ENCODE results near the gene REG1A.

Gene REG1A

GRCh38 chr2:79120194-79120713 lies at the start of gene REG1A:
Gene REG1A, plus strand, starts transcription at chr2:79120488. Its CDS starts 374 bp downstream, at chr2:79120862.
- H3K4me3 ChIP-seq (ENCODE audit: insufficient read length, low read depth), result no peak within 1 kb of the TSS
- no peak for DNase-seq (ENCODE audit: low read depth, low spot score)
- no peak for TF ChIP-seq ZNF274 (IDR thresholded peaks at IDR 0.05; ENCODE audit: low read depth, low read length)
- no peak for TF ChIP-seq YY1 (IDR thresholded peaks at IDR 0.05; ENCODE audit: insufficient read depth, insufficient read length)
- no peak for TF ChIP-seq SUZ12 (IDR thresholded peaks at IDR 0.05; ENCODE audit: extremely low read depth, insufficient read depth, insufficient read length)
- H3K9ac ChIP-seq (ENCODE audit: insufficient read length, low read depth), result no peak within 1 kb of the TSS
- H3K36me3 ChIP-seq (ENCODE audit: insufficient read depth, insufficient read length, low read length), result no peaks in the 10 kb centered on the region
- no peaks in the 10 kb centered on the region for H3K9me3 ChIP-seq (ENCODE audit: insufficient read depth, low read length)
- H3K27me3 ChIP-seq (ENCODE audit: insufficient read depth, insufficient read length), result no peaks in the 10 kb centered on the region
- no peaks in the 10 kb centered on the region for H3K4me1 ChIP-seq (ENCODE audit: insufficient read depth, insufficient read length)

- Histone ChIP-seq H3K4me1 (ENCODE audit: insufficient read depth, insufficient read length) (no peaks in the 10 kb centered on the region), H3K36me3 (ENCODE audit: insufficient read depth, insufficient read length, low read length) (no peaks in the 10 kb centered on the region), H3K27me3 (ENCODE audit: insufficient read depth, insufficient read length) (no peaks in the 10 kb centered on the region), H3K9ac (ENCODE audit: insufficient read length, low read depth) (no peak overlapping the region), H3K4me3 (ENCODE audit: insufficient read length, low read depth) (no peak overlapping the region), H3K9me3 (ENCODE audit: insufficient read depth, low read length) (no peaks in the 10 kb centered on the region)
- DNase-seq (ENCODE audit: low read depth, low spot score), result no peak
- TF ChIP-seq SUZ12 (IDR thresholded peaks at IDR 0.05; ENCODE audit: extremely low read depth, insufficient read depth, insufficient read length) (no peak), YY1 (IDR thresholded peaks at IDR 0.05; ENCODE audit: insufficient read depth, insufficient read length) (no peak), ZNF274 (IDR thresholded peaks at IDR 0.05; ENCODE audit: low read depth, low read length) (no peak)
Measured at GRCh38 chr2:79071078-79071477, 49.2 kb upstream of the REG1A start.

- H3K9ac ChIP-seq (ENCODE audit: insufficient read length, low read depth), result no peak overlapping the region
- DNase-seq (ENCODE audit: low read depth, low spot score), result no peak
- TF ChIP-seq SUZ12 (IDR thresholded peaks at IDR 0.05; ENCODE audit: extremely low read depth, insufficient read depth, insufficient read length) (no peak), YY1 (IDR thresholded peaks at IDR 0.05; ENCODE audit: insufficient read depth, insufficient read length) (no peak), ZNF274 (IDR thresholded peaks at IDR 0.05; ENCODE audit: low read depth, low read length) (no peak)
- no peaks in the 10 kb centered on the region for H3K36me3 ChIP-seq (ENCODE audit: insufficient read depth, insufficient read length, low read length)
- H3K9me3 ChIP-seq (ENCODE audit: insufficient read depth, low read length), result no peaks in the 10 kb centered on the region
- H3K27me3 ChIP-seq (ENCODE audit: insufficient read depth, insufficient read length), result no peaks in the 10 kb centered on the region
- no peak overlapping the region for H3K4me3 ChIP-seq (ENCODE audit: insufficient read length, low read depth)
- H3K4me1 ChIP-seq (ENCODE audit: insufficient read depth, insufficient read length), result no peaks in the 10 kb centered on the region
Measured at GRCh38 chr2:79082987-79083386, 37.3 kb upstream of the REG1A start.

GRCh38 chr2:79083597-79084251 lies 36.6 kb upstream of the REG1A start:
- Histone ChIP-seq H3K4me1 (ENCODE audit: insufficient read depth, insufficient read length) (no peaks in the 10 kb centered on the region), H3K9me3 (ENCODE audit: insufficient read depth, low read length) (no peaks in the 10 kb centered on the region), H3K27me3 (ENCODE audit: insufficient read depth, insufficient read length) (no peaks in the 10 kb centered on the region), H3K9ac (ENCODE audit: insufficient read length, low read depth) (no peak overlapping the region), H3K36me3 (ENCODE audit: insufficient read depth, insufficient read length, low read length) (no peaks in the 10 kb centered on the region), H3K4me3 (ENCODE audit: insufficient read length, low read depth) (no peak overlapping the region)
- no peak for TF ChIP-seq ZNF274 (IDR thresholded peaks at IDR 0.05; ENCODE audit: low read depth, low read length)
- no peak for DNase-seq (ENCODE audit: low read depth, low spot score)

GRCh38 chr2:79084495-79085135 lies 35.7 kb upstream of the REG1A start:
- H3K9me3 ChIP-seq (ENCODE audit: insufficient read depth, low read length), result no peaks in the 10 kb centered on the region
- TF ChIP-seq ZNF274 (IDR thresholded peaks at IDR 0.05; ENCODE audit: low read depth, low read length), result no peak
- no peak for TF ChIP-seq SUZ12 (IDR thresholded peaks at IDR 0.05; ENCODE audit: extremely low read depth, insufficient read depth, insufficient read length)
- no peak for TF ChIP-seq YY1 (IDR thresholded peaks at IDR 0.05; ENCODE audit: insufficient read depth, insufficient read length)
- H3K36me3 ChIP-seq (ENCODE audit: insufficient read depth, insufficient read length, low read length), result no peaks in the 10 kb centered on the region
- H3K27me3 ChIP-seq (ENCODE audit: insufficient read depth, insufficient read length), result no peaks in the 10 kb centered on the region
- no peak overlapping the region for H3K9ac ChIP-seq (ENCODE audit: insufficient read length, low read depth)
- H3K4me1 ChIP-seq (ENCODE audit: insufficient read depth, insufficient read length), result no peaks in the 10 kb centered on the region
- no peak overlapping the region for H3K4me3 ChIP-seq (ENCODE audit: insufficient read length, low read depth)
- DNase-seq (ENCODE audit: low read depth, low spot score), result no peak

- TF ChIP-seq YY1 (IDR thresholded peaks at IDR 0.05; ENCODE audit: insufficient read depth, insufficient read length), result no peak
- no peak for TF ChIP-seq SUZ12 (IDR thresholded peaks at IDR 0.05; ENCODE audit: extremely low read depth, insufficient read depth, insufficient read length)
- TF ChIP-seq ZNF274 (IDR thresholded peaks at IDR 0.05; ENCODE audit: low read depth, low read length), result no peak
Measured at GRCh38 chr2:79085382-79085781, 34.9 kb upstream of the REG1A start.

GRCh38 chr2:79086255-79086654 lies 34.0 kb upstream of the REG1A start:
- no peaks in the 10 kb centered on the region for H3K36me3 ChIP-seq (ENCODE audit: insufficient read depth, insufficient read length, low read length)
- H3K4me1 ChIP-seq (ENCODE audit: insufficient read depth, insufficient read length), result no peaks in the 10 kb centered on the region
- H3K9ac ChIP-seq (ENCODE audit: insufficient read length, low read depth), result no peak overlapping the region
- H3K4me3 ChIP-seq (ENCODE audit: insufficient read length, low read depth), result no peak overlapping the region
- H3K9me3 ChIP-seq (ENCODE audit: insufficient read depth, low read length), result no peaks in the 10 kb centered on the region
- no peaks in the 10 kb centered on the region for H3K27me3 ChIP-seq (ENCODE audit: insufficient read depth, insufficient read length)
- no peak for TF ChIP-seq ZNF274 (IDR thresholded peaks at IDR 0.05; ENCODE audit: low read depth, low read length)
- no peak for TF ChIP-seq SUZ12 (IDR thresholded peaks at IDR 0.05; ENCODE audit: extremely low read depth, insufficient read depth, insufficient read length)
- TF ChIP-seq YY1 (IDR thresholded peaks at IDR 0.05; ENCODE audit: insufficient read depth, insufficient read length), result no peak
- no peak for DNase-seq (ENCODE audit: low read depth, low spot score)

More at GRCh38 chr2:79085382-79085781, 34.9 kb upstream of the REG1A start:
- Histone ChIP-seq H3K36me3 (ENCODE audit: insufficient read depth, insufficient read length, low read length) (no peaks in the 10 kb centered on the region), H3K27me3 (ENCODE audit: insufficient read depth, insufficient read length) (no peaks in the 10 kb centered on the region), H3K9ac (ENCODE audit: insufficient read length, low read depth) (no peak overlapping the region), H3K9me3 (ENCODE audit: insufficient read depth, low read length) (no peaks in the 10 kb centered on the region), H3K4me1 (ENCODE audit: insufficient read depth, insufficient read length) (no peaks in the 10 kb centered on the region), H3K4me3 (ENCODE audit: insufficient read length, low read depth) (no peak overlapping the region)
- DNase-seq (ENCODE audit: low read depth, low spot score), result no peak
